GM12878 (cell line): Measurements from ENCODE around the gene CNGA1. TPM values are rescaled to one million over a fixed set of nuclear protein-coding genes. Genes with fewer than 3 reads are reported as not detected.
A peak's percentile ranks its signal among the peaks of the same experiment; 100 is the strongest.

ENCODE experiments used
- ATAC-seq: fragments of 200-7000 bp; cut with Tn5 transposase; 3 replicates; pipeline ENCODE4 v1.9.1; 2020; ENCODE audit warnings: mild to moderate bottlenecking, moderate library complexity
- BruUV-seq: library from RNA; stranded (reverse); fragments of 400-500 nt; replicated peaks from 2 replicates; lab custom pipeline; 2021; lab: Mats Ljungman, UMichigan
- CTCF ChIA-PET: fragments of 300-600 bp; sonication (Branson Sonifier 250); formaldehyde crosslinking; extraction: SDS; loops from one replicate; lab custom pipeline; 2021; ENCODE audit warnings: inconsistent platforms; lab: Yijun Ruan, JAX
- POLR2A ChIA-PET: fragments of 350-600 bp; formaldehyde crosslinking; extraction: SDS; loops from one replicate; lab custom pipeline; 2021; ENCODE audit warnings: inconsistent platforms; lab: Charles Lee
- RAD21 ChIA-PET: fragments of 300-600 bp; sonication (Branson Sonifier 250); formaldehyde crosslinking; loops from one replicate; lab custom pipeline; 2023; ENCODE audit warnings: antibody characterized with exemption; ENCODE audit not compliant: unreplicated experiment; lab: Charles Lee
- SMC1A ChIA-PET: fragments of 300-600 bp; sonication (Branson Sonifier 250); formaldehyde crosslinking; loops from one replicate; lab custom pipeline; 2023; ENCODE audit not compliant: unreplicated experiment, uncharacterized antibody; lab: Charles Lee
- DNase-seq: peaks from one replicate; pipeline ENCODE4 v3.0.0-alpha.2; 2011; ENCODE audit warnings: low read depth, low spot score
- FAIRE-seq: peaks from 3 replicates; lab custom pipeline; 2011; peaks lifted over from hg19 to GRCh38; lab: Jason Lieb, UNC
- H2AFZ ChIP-seq: 2 replicates; pipeline ENCODE4 v1.6.0; 2011; ENCODE audit warnings: low read depth, low read length, control low read depth; ENCODE audit not compliant: control insufficient read depth
- H3K27ac ChIP-seq: 2 replicates; pipeline ENCODE4 v1.5.1; 2011; ENCODE audit warnings: control low read depth; ENCODE audit not compliant: control insufficient read depth, insufficient read depth
- H3K27me3 ChIP-seq, 2 experiments: replicated peaks in 1 of 2; 2 replicates each; pipeline versions ENCODE4 v1.6.0 to v1.6.1; 2011; ENCODE audit warnings: low read length in 1 of 2; ENCODE audit not compliant: control insufficient read depth in 2 of 2, insufficient read depth in 2 of 2
- H3K36me3 ChIP-seq, 2 experiments: 2 replicates each; pipeline ENCODE4 v1.5.1; 2011; ENCODE audit warnings: low read length in 1 of 2; ENCODE audit not compliant: control insufficient read depth in 2 of 2, insufficient read depth in 2 of 2
- H3K4me1 ChIP-seq: 2 replicates; pipeline ENCODE4 v1.6.1; 2011; ENCODE audit warnings: mild to moderate bottlenecking, low read length, moderate library complexity, mixed read lengths; ENCODE audit not compliant: control insufficient read depth, insufficient read depth
- H3K4me2 ChIP-seq: 2 replicates; pipeline ENCODE4 v1.6.0; 2011; ENCODE audit warnings: control low read depth; ENCODE audit not compliant: control insufficient read depth, insufficient read depth
- H3K4me3 ChIP-seq: fragments of 200-600 bp; sonication (generic); 2 replicates; pipeline ENCODE4 v1.5.1; 2016
- H3K79me2 ChIP-seq: 2 replicates; pipeline ENCODE4 v1.6.0; 2011; ENCODE audit warnings: low read length; ENCODE audit not compliant: control insufficient read depth, insufficient read depth
- H3K9ac ChIP-seq: 2 replicates; pipeline ENCODE4 v1.8.0; 2011; ENCODE audit warnings: low read length, control low read depth, mixed read lengths; ENCODE audit not compliant: control insufficient read depth, insufficient read depth
- H3K9me3 ChIP-seq: replicated peaks from 3 replicates; pipeline ENCODE4 v1.5.1; 2011; ENCODE audit warnings: mild to moderate bottlenecking, low read length; ENCODE audit not compliant: control insufficient read depth, insufficient read depth
- H4K20me1 ChIP-seq: 2 replicates; pipeline ENCODE4 v1.6.0; 2011; ENCODE audit not compliant: control insufficient read depth, insufficient read depth
- CBFB ChIP-seq: IDR thresholded peaks from 2 replicates; pipeline ENCODE4 v1.6.1; 2016; ENCODE audit warnings: antibody characterized with exemption, low read depth
- CBX3 ChIP-seq: fragments of 200-600 bp; sonication (generic); IDR thresholded peaks from 2 replicates; pipeline ENCODE4 v1.6.1; 2016; ENCODE audit warnings: low read depth, borderline replicate concordance
- FOXM1 ChIP-seq: IDR thresholded peaks from 2 replicates; pipeline ENCODE4 v1.6.1; 2012; ENCODE audit warnings: low read depth, mild to moderate bottlenecking, inconsistent platforms, low read length, moderate library complexity
- GABPA ChIP-seq: IDR thresholded peaks from 2 replicates; pipeline ENCODE4 v1.6.1; 2014; ENCODE audit warnings: antibody characterized with exemption, low read depth, mild to moderate bottlenecking, inconsistent platforms
- HDGF ChIP-seq: fragments of 450-650 bp; IDR thresholded peaks from 2 replicates; pipeline ENCODE4 v1.6.1; 2016; ENCODE audit warnings: antibody characterized with exemption
- KDM1A ChIP-seq: fragments of 200-600 bp; sonication (generic); IDR thresholded peaks from 2 replicates; pipeline ENCODE4 v1.6.1; 2016; ENCODE audit warnings: borderline replicate concordance
- MEF2B ChIP-seq: fragments of 450-650 bp; IDR thresholded peaks from 2 replicates; pipeline ENCODE4 v1.6.1; 2018; ENCODE audit warnings: mild to moderate bottlenecking, moderate library complexity; ENCODE audit not compliant: partially characterized antibody, poor library complexity, severe bottlenecking
- MXI1 ChIP-seq: fragments of 150-350 bp; IDR thresholded peaks from 2 replicates; pipeline ENCODE4 v1.6.1; 2011; ENCODE audit warnings: low read depth, mild to moderate bottlenecking, inconsistent platforms, low read length, improper control_type of control experiment
- NFYA ChIP-seq: IDR thresholded peaks from 2 replicates; pipeline ENCODE4 v1.6.1; 2011; ENCODE audit warnings: low read depth, mild to moderate bottlenecking, low read length, improper control_type of control experiment, borderline replicate concordance
- POU2F2 ChIP-seq: IDR thresholded peaks from 3 replicates; pipeline ENCODE4 v1.6.1; 2011; ENCODE audit warnings: low read depth, mild to moderate bottlenecking, low read length, borderline replicate concordance
- SMAD1 ChIP-seq: fragments of 450-650 bp; IDR thresholded peaks from 2 replicates; pipeline ENCODE4 v1.6.1; 2018; ENCODE audit warnings: mild to moderate bottlenecking, low read depth; ENCODE audit not compliant: partially characterized antibody
- TAF1 ChIP-seq: IDR thresholded peaks from 2 replicates; pipeline ENCODE4 v1.6.1; 2011; ENCODE audit warnings: mild to moderate bottlenecking, low read depth, low read length, borderline replicate concordance
- TBL1XR1 ChIP-seq: IDR thresholded peaks from 2 replicates; pipeline ENCODE4 v1.6.1; 2012; ENCODE audit warnings: low read depth, low read length, improper control_type of control experiment
- ZNF622 ChIP-seq: fragments of 450-650 bp; IDR thresholded peaks from 2 replicates; pipeline ENCODE4 v1.6.1; 2017; ENCODE audit warnings: mild to moderate bottlenecking, inconsistent platforms
- WGBS: methylation state at CpG from one replicate; pipeline ENCODE4 v1.1.6; 2016; ENCODE audit warnings: low lambda C conversion rate; ENCODE audit not compliant: insufficient replicate concordance, insufficient coverage; ENCODE audit errors: missing lambda C conversion rate; 5-methylcytosine and 5-hydroxymethylcytosine counted together
- in situ Hi-C: fragments of 300-500 bp; cut with MboI; formaldehyde crosslinking; loops from 9 replicates; pipeline ENCODE4 v1.14.3; 2018; ENCODE audit warnings: mixed read lengths
- intact Hi-C: fragments of 100-400 bp; cut with micrococcal nuclease; formaldehyde crosslinking; loops from one replicate; pipeline ENCODE4 v1.14.2; 2022; ENCODE audit not compliant: unreplicated experiment
- polyA plus RNA-seq, 11 experiments: library from polyadenylated mRNA; depleted of rRNA in 4 of 11; unstranded in 6 of 11; stranded (reverse) in 5 of 11; fragments of >200 nt; fragmentation: Nextera tagmentation in 4 of 11; fragmentation: Illumina TruSeq in 1 of 11; extraction: Ambion mirVana in 4 of 11; extraction: Trizol in 1 of 11; gene quantifications; 1 replicate in 1 of 11; 2 replicates in 10 of 11; pipeline versions ENCODE4 v1.2.1 to v1.2.3, GENCODE V29; 2011 to 2016; ENCODE audit warnings: inconsistent platforms in 2 of 11, missing spikeins in 2 of 11, low read depth in 1 of 11
- total RNA-seq, 4 experiments: library from RNA; depleted of rRNA in 3 of 4; stranded (reverse); fragments of >200 nt in 3 of 4; fragmentation: Illumina TruSeq in 1 of 4; extraction: Trizol in 1 of 4; gene quantifications; 2 replicates each; pipeline versions ENCODE4 v1.2.1 to v1.2.3, GENCODE V29; 2013 to 2021
- TF ChIP-seq, protein P1 (sequence below): IDR thresholded peaks from 2 replicates; pipeline ENCODE4 v1.6.1; 2011; ENCODE audit warnings: borderline replicate concordance, low read depth, mild to moderate bottlenecking, moderate library complexity, low read length; ENCODE audit not compliant: insufficient read depth, poor library complexity, severe bottlenecking
- TF ChIP-seq, protein P2 (sequence below): fragments of 450-650 bp; IDR thresholded peaks from 2 replicates; pipeline ENCODE4 v1.6.1; 2017; ENCODE audit warnings: mild to moderate bottlenecking, moderate library complexity
- TF ChIP-seq, protein P3 (sequence below): fragments of 450-650 bp; IDR thresholded peaks from 2 replicates; pipeline ENCODE4 v1.6.1; 2017; ENCODE audit warnings: antibody characterized with exemption, mild to moderate bottlenecking, moderate library complexity

The CNGA1 gene
- total and polyA plus RNA-seq, 10 of the 15 experiments (the other 5 are each of a cell fraction or from before 2014, with no cell fraction given), result 0.38 to 14.2 (median 5.1) TPM

- Histone ChIP-seq H3K4me2 (peak overlapping the region; percentile 65), H3K27me3 (no peaks in the 10 kb centered on the region), H4K20me1 (no peaks in the 10 kb centered on the region), H3K36me3 (0 out of 4 replicates have a peak, but pooled peaks cover 0 to 4% of the 10 kb centered on the region in 2 experiments)
- ChIA-PET SMC1A (interaction anchor here (0.9 to 1.9 kb wide), 3 partner anchors 18 to 355 kb away, joined by 3 to 5 read pairs (median 4); no protein-coding TSS in a partner anchor), RAD21 (no interaction called here)
- FAIRE-seq, result no peak
- TF ChIP-seq, protein P1, sequence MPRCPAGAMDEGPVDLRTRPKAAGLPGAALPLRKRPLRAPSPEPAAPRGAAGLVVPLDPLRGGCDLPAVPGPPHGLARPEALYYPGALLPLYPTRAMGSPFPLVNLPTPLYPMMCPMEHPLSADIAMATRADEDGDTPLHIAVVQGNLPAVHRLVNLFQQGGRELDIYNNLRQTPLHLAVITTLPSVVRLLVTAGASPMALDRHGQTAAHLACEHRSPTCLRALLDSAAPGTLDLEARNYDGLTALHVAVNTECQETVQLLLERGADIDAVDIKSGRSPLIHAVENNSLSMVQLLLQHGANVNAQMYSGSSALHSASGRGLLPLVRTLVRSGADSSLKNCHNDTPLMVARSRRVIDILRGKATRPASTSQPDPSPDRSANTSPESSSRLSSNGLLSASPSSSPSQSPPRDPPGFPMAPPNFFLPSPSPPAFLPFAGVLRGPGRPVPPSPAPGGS, result no peak
- TF ChIP-seq, protein P2, sequence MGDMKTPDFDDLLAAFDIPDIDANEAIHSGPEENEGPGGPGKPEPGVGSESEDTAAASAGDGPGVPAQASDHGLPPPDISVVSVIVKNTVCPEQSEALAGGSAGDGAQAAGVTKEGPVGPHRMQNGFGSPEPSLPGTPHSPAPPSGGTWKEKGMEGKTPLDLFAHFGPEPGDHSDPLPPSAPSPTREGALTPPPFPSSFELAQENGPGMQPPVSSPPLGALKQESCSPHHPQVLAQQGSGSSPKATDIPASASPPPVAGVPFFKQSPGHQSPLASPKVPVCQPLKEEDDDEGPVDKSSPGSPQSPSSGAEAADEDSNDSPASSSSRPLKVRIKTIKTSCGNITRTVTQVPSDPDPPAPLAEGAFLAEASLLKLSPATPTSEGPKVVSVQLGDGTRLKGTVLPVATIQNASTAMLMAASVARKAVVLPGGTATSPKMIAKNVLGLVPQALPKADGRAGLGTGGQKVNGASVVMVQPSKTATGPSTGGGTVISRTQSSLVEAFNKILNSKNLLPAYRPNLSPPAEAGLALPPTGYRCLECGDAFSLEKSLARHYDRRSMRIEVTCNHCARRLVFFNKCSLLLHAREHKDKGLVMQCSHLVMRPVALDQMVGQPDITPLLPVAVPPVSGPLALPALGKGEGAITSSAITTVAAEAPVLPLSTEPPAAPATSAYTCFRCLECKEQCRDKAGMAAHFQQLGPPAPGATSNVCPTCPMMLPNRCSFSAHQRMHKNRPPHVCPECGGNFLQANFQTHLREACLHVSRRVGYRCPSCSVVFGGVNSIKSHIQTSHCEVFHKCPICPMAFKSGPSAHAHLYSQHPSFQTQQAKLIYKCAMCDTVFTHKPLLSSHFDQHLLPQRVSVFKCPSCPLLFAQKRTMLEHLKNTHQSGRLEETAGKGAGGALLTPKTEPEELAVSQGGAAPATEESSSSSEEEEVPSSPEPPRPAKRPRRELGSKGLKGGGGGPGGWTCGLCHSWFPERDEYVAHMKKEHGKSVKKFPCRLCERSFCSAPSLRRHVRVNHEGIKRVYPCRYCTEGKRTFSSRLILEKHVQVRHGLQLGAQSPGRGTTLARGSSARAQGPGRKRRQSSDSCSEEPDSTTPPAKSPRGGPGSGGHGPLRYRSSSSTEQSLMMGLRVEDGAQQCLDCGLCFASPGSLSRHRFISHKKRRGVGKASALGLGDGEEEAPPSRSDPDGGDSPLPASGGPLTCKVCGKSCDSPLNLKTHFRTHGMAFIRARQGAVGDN, result no peak
- TF ChIP-seq TAF1, result no peak
- no peak for TF ChIP-seq KDM1A
- no peak for TF ChIP-seq TBL1XR1
- no peak for TF ChIP-seq FOXM1
- TF ChIP-seq NFYA, result no peak
- TF ChIP-seq ZNF622, result no peak
- no peak for TF ChIP-seq CBFB
- no peak for TF ChIP-seq MEF2B
- TF ChIP-seq, protein P3, sequence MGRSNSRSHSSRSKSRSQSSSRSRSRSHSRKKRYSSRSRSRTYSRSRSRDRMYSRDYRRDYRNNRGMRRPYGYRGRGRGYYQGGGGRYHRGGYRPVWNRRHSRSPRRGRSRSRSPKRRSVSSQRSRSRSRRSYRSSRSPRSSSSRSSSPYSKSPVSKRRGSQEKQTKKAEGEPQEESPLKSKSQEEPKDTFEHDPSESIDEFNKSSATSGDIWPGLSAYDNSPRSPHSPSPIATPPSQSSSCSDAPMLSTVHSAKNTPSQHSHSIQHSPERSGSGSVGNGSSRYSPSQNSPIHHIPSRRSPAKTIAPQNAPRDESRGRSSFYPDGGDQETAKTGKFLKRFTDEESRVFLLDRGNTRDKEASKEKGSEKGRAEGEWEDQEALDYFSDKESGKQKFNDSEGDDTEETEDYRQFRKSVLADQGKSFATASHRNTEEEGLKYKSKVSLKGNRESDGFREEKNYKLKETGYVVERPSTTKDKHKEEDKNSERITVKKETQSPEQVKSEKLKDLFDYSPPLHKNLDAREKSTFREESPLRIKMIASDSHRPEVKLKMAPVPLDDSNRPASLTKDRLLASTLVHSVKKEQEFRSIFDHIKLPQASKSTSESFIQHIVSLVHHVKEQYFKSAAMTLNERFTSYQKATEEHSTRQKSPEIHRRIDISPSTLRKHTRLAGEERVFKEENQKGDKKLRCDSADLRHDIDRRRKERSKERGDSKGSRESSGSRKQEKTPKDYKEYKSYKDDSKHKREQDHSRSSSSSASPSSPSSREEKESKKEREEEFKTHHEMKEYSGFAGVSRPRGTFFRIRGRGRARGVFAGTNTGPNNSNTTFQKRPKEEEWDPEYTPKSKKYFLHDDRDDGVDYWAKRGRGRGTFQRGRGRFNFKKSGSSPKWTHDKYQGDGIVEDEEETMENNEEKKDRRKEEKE, result no peak
- TF ChIP-seq MXI1, result no peak
- TF ChIP-seq HDGF, result no peak
- TF ChIP-seq SMAD1, result no peak
- no peak for TF ChIP-seq CBX3
- TF ChIP-seq GABPA, result no peak
- TF ChIP-seq POU2F2, result no peak
- TF ChIP-seq, all 136 proteins: peak for 0
- peaks cover 35% of the 10 kb centered on the region for H3K79me2 ChIP-seq
- in situ Hi-C loops (no loop called here), intact Hi-C loops (loop anchor here (5.0 to 10.0 kb wide), 3 partner anchors 354 to 429 kb away; partner anchors contain the start of genes SLAIN2 and TEC)
- ChIA-PET POLR2A (interaction anchor here (0.6 kb wide), 1 partner anchor 345 kb away, joined by 4 read pairs; no protein-coding TSS in a partner anchor), CTCF (no interaction called here)
- peak overlapping the region; percentile 72 for H3K9ac ChIP-seq
- H3K9me3 ChIP-seq, result no peaks in the 10 kb centered on the region
- H3K27ac ChIP-seq, result peak overlapping the region; percentile 61
- WGBS, result 2% methylated on average over 4 of the region's 4 CpGs
- peak overlapping the region; percentile 78 for H3K4me3 ChIP-seq
- DNase-seq (no peak), ATAC-seq (no peak)
- BruUV-seq, result TSS peak; percentile 80
- H3K4me1 ChIP-seq, result no peaks in the 10 kb centered on the region; the same call in 1 of the 2 replicates
- H2AFZ ChIP-seq, result peak overlapping the region; percentile 84
Measured at GRCh38 chr4:47913330-47913729, 103.2 kb downstream of the CNGA1 start.
